ENCODE data around the gene RYR3. TPM values are rescaled to one million over a fixed set of nuclear protein-coding genes. Genes with fewer than 3 reads are reported as not detected.

The RYR3 gene
- total RNA-seq, 4 donors from 2014 or later: 3.7 to 7.2 (median 4.5) TPM

GRCh38 chr15:33460166-33460805 is 149.5 kb downstream of the RYR3 start:
- Histone ChIP-seq H3K36me3 (no peaks in the 10 kb centered on the region), H3K27ac (replicated peaks in 1 of 4) (no peak overlapping the region), H3K27me3 (no peaks in the 10 kb centered on the region), H3K4me3 (no peak overlapping the region), H3K4me1 (no peaks in the 10 kb centered on the region), H3K9me3 (no peaks in the 10 kb centered on the region)
- no peak for DNase-seq (ENCODE audit: extremely low spot score)
- TF ChIP-seq POLR2AphosphoS5 (IDR thresholded peaks at IDR 0.05): no peak
- TF ChIP-seq POLR2A (IDR thresholded peaks at IDR 0.05; ENCODE audit: low read depth): no peak
- TF ChIP-seq EP300 (IDR thresholded peaks at IDR 0.05): no peak
- TF ChIP-seq CTCF (IDR thresholded peaks at IDR 0.05): no peak
- 99% methylated on average over 6 of the region's 6 CpGs for WGBS
- intact Hi-C loops (cut with DNase I): no loop called here

DNA sequence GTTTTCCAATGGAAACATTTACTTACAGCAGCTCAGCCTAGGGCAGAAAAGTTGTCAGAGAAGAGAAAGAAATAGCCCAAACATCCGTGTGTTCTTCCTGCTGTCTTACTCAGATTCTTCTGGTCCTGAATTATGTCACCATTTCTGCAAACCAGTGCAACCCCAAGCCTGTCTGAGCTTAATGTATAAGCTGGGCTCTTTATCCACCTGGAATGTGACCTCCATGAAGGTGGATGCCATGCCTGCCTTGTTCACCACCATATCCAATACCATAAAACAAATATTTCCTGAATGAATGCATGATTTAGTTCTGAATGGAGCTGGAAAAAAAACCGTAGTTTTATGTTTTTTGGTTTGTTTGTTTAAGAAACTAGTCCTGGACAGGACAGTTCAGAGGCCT is 150.9 kb downstream of the RYR3 start:
- Histone ChIP-seq H3K9me3 (no peaks in the 10 kb centered on the region), H3K36me3 (no peaks in the 10 kb centered on the region), H3K27ac (replicated peaks in 1 of 4) (no peak overlapping the region), H3K4me3 (no peak overlapping the region), H3K27me3 (no peaks in the 10 kb centered on the region), H3K4me1 (no peaks in the 10 kb centered on the region)
- no peak for DNase-seq (ENCODE audit: extremely low spot score)
- intact Hi-C loops (cut with DNase I): no loop called here
- TF ChIP-seq CTCF (IDR thresholded peaks at IDR 0.05) (no peak), EP300 (IDR thresholded peaks at IDR 0.05) (no peak), POLR2AphosphoS5 (IDR thresholded peaks at IDR 0.05) (no peak), POLR2A (IDR thresholded peaks at IDR 0.05; ENCODE audit: low read depth) (no peak)
- WGBS: 79% methylated on average over 2 of the region's 2 CpGs

DNA sequence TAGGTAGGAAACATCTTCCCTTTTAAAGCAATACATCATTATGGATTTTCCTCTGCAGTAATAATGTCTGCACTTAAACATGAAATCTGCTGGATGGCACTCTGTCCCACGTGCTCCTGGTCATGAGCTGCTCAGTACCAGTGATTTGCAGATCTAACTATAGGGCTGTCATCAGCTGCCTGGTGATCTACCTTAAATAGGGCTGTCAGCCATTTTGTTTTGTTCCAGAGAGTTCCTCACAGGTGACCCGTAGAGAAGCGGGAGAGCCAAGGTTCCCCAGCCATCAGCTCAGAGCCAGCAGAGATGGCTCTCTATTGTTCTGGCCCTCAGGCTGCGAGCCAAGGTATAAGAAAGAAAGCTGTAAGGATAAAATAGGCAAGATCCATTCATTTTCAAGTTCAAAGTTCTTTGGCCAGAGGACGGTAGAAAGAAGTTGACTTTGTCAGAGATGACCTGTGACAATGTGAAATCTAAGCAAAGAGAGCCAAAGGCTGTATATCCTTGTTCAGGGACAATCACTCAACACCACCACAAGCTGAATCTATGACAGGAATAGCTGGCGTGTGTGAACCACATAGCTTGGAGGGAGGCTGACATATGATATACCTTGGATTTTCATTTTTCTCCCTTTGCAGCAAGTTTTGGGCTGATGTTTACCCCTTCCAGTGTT is 156.5 kb downstream of the RYR3 start:
- intact Hi-C loops (cut with DNase I): no loop called here
- no peak for TF ChIP-seq EP300 (IDR thresholded peaks at IDR 0.05)
- no peak for TF ChIP-seq CTCF (IDR thresholded peaks at IDR 0.05)
- no peak for TF ChIP-seq POLR2AphosphoS5 (IDR thresholded peaks at IDR 0.05)
- TF ChIP-seq POLR2A (IDR thresholded peaks at IDR 0.05; ENCODE audit: low read depth): no peak
- Histone ChIP-seq H3K27me3 (no peaks in the 10 kb centered on the region), H3K4me3 (no peak overlapping the region), H3K9me3 (no peaks in the 10 kb centered on the region), H3K4me1 (no peaks in the 10 kb centered on the region), H3K36me3 (no peaks in the 10 kb centered on the region), H3K27ac (replicated peaks in 1 of 4) (no peak overlapping the region)
- no peak for DNase-seq (ENCODE audit: extremely low spot score)
- 81% methylated on average over 6 of the region's 6 CpGs for WGBS

DNA sequence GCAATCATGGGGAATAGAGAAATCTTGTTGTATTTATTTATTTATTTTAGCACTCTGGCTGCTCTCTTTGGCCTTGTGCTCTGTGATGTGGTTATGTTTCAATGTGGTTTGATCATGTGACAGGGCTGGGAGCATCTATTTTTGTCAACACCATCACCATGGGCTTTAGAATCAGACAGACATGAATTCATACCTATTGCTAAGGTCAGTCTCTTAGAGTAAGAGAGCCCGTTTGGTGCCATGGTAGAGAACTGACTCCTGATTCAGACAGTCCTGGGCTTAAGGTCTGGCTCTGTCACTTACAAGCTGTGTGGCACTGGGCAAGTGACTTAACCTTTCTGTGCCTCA is 157.0 kb downstream of the RYR3 start:
- Histone ChIP-seq H3K27ac (replicated peaks in 1 of 4) (no peak overlapping the region), H3K9me3 (no peaks in the 10 kb centered on the region), H3K27me3 (no peaks in the 10 kb centered on the region), H3K4me1 (no peaks in the 10 kb centered on the region), H3K4me3 (no peak overlapping the region), H3K36me3 (no peaks in the 10 kb centered on the region)
- TF ChIP-seq POLR2AphosphoS5 (IDR thresholded peaks at IDR 0.05) (no peak), POLR2A (IDR thresholded peaks at IDR 0.05; ENCODE audit: low read depth) (no peak), CTCF (IDR thresholded peaks at IDR 0.05) (no peak), EP300 (IDR thresholded peaks at IDR 0.05) (no peak)
- intact Hi-C loops (cut with DNase I): no loop called here
- 78% methylated on average over 1 of the region's 1 CpG for WGBS
- DNase-seq (ENCODE audit: extremely low spot score): no peak

All from esophagus muscularis mucosa (tissue), 4 donors.